AG20443 (cell line): Measurements from ENCODE around the gene GNAQ.
"Not testable (repeated sequence)": the region's sequence is repeated elsewhere in the genome, so short reads cannot be mapped to it uniquely, and the experiment has no call there.

ENCODE experiments used
- DNase-seq: peaks from one replicate; pipeline ENCODE4 v3.0.0; 2012; ENCODE audit warnings: low spot score, mixed read lengths

GNAQ gene

DNA sequence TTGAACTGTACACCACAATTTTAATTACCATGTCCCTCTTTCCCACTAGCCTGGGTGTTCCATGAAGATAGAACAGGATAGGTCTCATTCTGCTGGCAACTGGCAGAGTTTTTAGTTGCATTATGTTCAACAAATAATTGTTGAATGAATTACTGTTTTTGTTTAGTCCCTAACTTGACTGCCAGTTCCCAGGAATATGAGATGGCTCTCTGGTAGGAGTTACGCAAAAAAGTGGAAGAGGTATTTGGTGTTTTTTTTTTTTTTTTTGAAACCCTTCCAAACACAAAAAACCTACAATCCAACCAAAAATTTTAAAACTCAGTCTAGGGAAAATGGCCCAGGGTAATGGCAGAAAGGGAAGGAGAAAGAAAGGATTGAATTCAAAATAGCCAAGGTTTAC lies 153.6 kb downstream of the GNAQ start:
- no peak for DNase-seq

DNA sequence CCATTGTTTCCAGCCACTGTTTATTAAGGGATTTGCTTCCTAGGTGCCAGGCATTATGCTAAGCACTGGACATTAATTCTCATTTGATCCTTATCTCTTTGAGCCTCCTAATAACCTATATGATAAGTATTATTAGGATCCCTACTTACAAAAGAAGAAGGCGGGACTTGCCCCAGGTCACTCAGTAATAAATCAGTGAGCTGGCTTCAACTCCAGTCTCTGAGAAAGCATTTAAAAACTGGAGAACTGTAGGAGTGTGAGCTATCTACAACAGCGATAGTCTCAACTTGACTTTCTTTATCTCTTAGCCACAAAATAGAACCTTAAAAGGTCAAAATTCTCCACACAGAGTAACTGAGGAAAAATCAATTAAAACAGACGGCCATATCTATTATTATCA lies 155.0 kb downstream of the GNAQ start:
- no peak for DNase-seq

DNA sequence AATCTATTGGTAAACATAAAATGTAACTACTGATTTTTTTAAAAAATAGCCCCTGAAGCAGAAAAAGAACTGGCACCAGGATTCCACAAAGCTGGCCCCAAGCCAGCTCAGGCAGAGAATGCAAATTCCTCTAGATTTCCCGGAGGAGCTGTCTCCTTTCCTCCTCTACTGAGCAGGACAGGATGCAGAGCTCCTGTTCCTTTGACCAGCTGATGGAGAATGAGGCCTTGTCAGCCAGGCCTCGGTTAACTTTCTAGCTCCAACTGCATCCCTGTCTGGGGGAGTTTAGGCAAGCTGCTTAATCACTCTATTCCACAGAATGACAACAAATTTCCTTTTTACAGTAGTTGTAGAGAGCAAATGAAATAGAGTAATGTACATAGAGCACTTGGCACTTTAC lies 155.5 kb downstream of the GNAQ start:
- peak; percentile 28 for DNase-seq

DNA sequence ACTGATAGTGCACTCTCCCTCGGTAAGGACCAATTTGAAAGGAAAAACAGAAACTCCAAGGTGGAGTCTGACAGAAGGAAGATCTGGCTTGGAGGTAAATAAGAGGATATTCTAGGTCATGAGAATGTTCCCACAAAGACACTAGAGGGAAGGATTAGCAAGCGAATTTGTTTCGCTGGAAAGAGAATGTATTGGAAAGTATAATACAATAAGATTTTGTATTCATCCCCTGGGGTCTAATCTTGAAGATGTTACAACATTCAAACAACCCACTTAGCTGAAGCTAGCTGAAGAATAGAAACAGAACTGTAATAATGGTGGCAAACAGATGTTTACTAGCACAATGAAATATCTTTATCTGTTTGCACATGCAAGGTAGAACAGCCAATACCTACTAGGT lies 158.7 kb downstream of the GNAQ start:
- no peak for DNase-seq

DNA sequence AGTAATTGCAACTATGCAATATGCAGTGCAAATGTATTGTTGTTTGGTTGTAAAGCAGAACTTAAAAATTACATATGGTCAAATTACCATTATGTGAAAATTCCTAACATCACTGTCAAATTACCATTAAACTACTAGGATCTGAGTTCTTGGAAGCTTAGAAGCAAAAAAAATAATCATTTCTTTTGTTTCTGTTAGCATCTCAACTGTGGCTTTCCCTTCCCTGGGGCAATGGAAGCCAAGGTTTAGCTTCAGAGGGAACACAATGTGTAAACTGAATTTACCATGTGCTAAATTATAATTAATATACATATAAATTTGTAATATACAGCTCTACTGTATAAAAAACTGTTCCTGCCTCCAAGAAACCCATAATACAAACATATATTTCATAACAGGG lies 159.4 kb downstream of the GNAQ start:
- DNase-seq = no peak

DNA sequence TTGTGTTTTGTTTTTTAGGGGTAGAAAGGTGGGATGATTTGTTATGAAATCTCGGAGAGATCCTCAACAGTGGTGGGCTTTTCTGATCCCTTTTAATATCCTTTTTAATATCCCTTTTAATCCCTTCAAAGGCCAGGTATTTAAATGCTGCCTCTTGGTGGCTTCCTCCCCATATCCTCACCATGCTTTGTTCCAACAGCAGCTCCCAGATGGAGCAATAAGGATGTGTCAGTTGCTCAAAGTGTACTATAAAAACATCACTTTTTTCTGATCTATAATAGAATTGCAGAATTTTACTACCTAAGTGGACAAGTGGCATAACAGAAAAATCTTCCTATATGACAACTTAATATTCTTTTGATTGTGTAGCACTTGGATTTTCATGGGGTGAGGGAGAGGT lies 160.1 kb downstream of the GNAQ start:
- no peak for DNase-seq

DNA sequence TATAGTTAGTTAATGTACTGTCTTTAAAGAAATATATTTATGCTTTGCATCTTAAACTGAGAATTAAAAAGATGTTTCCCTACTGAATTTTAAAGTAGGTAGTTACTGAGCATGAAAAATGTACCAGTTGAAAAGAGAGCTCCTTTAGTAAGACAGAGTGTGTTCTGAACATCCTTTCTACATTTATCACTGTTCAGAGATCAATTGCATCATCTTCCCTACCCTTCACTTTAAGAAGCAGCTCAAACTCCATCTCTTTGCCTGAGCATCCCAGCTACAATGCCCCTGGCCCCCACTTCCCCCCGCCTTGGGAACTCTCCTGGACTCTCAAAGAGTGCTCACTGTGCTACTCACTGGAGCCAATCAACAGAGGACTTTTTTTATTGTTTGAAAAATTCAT lies 164.7 kb downstream of the GNAQ start:
- DNase-seq = no peak

DNA sequence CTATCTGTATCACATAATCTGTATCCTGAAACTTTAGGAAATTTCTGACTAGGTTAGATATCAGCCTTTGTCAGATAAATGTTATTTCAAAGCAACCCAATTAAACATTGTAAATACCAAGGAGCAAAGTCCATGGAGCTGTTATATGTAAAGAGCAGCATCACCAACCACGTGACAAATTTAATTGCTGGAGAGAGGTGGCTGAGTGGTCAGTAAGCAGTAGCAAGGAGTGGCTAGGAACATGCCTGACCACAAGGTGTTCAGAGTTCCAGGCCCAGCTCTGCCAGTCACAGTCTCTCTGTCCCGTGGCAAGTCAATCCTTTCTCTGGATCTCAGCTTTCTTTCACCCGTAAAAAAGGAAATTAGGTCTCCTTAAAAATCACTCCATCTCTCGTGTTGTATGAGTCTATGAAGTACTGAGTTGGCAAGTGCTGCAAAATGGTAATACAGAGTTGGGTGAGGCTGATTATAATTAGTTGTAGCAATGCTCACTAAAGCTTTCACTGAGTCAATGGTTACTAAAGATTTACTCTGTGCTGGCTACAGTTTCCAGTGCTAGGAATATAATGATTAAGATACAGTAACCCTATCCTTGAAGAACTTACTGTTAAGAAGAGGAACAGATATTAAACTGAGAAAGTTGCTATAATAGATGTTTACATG lies 166.1 kb downstream of the GNAQ start:
- no peak for DNase-seq

DNA sequence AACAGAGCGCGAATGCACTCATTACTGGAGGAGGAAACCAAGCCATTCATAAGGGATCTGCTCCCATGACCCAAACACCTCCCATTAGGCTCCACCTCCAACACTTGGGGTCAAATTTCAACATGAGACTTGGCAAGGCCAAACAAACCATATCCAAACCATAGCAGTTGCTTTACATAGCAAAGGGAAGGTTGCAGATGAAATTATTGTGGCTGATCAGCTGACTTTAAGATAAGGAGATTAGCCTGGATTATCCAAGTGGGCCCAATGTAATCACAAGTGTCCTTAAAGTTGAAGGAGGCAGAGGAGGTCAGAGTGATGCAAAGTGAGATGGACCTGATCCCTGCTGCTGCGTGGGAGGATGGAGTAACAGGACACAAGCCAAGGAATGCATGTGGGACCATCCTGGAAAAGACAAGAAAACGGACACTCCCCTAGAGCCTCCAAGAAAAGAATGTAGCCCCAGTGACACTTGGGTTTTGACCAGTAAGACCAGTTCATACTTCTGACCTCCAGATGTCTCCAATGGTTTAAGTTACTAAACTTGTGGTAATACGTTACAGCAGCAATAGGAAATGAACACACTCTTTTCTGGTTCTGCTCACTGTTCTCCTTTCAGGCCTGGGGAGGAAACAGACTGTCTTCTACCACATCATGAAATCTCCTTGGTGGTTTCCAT lies 167.3 kb downstream of the GNAQ start:
- DNase-seq = no peak

DNA sequence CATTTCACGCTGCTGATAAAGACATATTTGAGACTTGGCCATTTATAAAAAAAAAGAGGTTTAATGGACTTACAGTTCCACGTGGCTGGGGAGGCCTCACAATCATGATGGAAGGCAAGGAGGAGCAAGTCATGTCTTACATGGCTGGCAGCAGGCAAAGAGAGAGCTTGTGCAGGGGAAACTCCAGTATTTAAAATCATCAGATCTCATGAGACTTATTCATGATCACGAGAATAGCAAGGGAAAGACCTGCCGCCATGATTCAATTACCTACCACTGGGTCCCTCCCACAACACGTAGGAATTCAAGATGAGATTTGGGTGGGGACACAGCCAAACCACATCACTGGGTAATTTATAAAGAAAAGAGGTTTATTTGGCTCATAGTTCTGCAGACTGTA lies 168.0 kb downstream of the GNAQ start:
- not testable (repeated sequence) for DNase-seq

DNA sequence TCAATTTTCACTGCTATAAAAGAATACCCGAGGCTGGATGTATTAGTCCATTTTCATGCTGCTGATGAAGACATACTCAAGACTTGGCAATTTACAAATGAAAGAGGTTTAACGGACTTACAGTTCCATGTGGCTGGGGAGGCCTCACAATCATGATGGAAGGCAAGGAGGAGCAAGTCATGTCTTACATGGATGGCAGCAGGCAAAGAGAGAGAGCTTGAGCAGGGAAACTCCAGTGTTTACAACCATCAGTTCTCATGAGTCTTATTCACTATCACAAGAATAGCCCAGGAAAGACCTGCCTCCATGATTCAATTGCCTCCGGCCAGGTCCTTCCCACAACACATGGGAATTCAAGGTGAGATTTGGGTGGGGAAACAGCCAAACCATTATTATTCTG lies 170.7 kb downstream of the GNAQ start:
- DNase-seq = not testable (repeated sequence)

DNA sequence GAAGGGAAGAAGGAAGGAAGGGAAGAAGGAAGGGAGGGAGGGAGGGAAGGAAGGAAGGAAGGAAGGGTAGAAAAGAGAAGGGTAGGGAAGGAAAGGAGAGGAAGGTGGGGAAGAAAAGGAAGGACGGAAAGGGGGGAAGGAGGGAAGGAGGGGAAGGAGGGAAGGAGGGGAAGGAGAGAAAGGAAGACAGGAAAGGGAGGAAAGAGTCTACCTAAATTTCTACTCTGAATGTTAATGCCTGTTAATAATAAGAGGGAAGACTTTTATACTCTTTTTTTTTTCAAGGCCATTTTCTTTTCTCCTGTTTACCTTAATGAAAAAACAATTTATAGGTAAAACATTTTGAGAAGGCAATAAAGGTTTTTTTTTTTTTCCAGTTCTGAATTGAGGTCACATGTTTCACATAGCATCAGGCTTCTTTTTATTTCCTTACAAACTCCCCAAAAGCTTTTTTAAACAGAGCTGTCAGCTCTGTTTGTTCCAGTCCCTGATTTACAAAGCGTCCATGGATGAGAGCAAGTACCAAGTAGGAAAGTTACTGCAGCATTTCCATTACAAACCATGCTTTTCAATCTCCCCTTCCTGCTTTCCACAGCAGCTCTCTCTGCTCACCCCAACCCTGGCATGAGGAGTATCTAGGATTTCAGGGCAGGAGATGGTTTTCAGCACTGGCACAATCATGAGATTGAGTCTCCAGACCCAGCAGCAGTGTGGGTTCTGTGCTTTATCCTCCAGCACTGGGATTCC lies 173.9 kb downstream of the GNAQ start:
- no peak for DNase-seq

DNA sequence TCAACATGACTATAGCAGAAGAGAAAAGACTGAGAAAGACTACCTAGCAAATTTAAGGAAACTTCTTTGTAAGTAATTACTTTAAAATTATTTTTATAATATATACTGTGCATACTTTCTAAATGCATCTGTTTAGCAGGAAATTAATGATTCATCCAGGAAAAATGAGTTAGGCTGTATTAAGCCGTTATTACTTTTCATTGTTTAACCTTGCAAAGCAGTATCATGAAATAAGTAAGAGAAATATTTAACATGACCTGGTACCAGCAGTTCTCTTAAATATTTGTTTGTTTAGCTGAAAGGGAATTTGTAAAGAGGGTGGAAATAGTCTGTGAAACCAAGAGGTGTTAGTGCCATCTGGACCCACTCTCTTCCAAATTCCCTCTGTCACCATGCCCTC lies 175.0 kb downstream of the GNAQ start:
- no peak for DNase-seq

DNA sequence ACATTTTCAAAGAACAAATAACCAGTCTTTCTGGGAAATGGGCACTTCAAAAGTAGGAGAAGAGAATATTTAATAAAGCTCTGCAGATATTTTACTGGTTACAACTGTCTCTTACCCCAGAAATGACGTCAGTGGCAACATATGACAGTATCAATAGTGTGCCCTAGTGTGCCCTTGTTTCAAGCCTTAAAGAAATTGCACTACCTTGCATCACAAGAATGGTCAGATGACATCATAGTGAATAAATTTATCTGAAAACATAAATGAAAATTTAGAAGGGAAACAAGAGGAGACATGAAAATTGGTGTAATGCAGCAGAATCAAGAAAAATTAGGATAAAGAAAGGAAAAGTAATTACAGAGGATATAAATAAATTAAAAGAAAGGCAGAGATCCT lies 176.7 kb downstream of the GNAQ start:
- no peak for DNase-seq

DNA sequence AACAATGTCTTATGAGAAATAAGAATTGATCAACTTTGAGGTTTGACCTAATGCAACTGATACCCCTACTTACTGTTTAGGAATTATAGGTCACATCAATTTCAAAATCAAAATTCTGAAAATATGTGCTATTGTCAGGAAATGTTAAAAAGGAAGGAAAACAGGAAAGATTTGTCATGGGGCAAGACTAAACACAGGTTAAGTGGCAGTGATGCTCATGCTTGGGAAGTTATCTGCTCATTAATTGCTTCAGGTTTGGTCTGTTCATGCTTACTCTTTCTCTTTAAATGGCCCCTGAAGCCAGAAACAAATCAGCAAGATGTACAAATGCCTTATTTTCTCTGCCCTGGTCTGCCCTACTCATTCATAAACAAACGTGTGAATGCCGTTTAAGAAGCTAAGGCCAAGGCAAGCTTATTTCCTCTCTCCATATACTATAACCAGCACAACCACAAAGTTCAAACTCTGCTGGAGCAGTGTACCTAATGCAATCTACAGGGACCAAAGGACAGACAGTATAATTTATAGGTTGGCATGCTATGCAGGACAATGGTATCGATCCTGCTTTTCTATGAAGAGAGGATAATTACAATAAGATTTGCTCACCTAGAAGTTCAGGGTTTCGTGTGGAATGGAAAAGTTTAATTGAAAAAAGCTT lies 177.2 kb downstream of the GNAQ start:
- no peak for DNase-seq

DNA sequence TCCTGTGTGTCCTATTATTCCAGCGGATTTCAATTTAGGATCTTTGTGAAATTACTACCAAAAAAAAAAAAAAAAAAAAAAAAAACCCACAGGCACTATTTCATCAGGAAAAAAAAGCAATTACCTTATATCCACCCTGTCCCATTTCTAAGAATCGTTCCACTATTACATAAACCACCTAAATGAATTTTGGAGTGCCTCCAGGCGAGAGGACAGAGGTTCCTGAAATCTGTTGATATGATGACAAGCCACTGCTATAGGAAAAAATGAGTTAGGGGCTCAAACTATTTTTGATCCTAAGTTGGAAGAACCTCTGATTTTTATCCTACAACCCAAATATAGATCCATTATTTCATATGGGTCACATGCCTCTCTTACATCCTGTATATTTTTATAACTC lies 177.9 kb downstream of the GNAQ start:
- no peak for DNase-seq

DNA sequence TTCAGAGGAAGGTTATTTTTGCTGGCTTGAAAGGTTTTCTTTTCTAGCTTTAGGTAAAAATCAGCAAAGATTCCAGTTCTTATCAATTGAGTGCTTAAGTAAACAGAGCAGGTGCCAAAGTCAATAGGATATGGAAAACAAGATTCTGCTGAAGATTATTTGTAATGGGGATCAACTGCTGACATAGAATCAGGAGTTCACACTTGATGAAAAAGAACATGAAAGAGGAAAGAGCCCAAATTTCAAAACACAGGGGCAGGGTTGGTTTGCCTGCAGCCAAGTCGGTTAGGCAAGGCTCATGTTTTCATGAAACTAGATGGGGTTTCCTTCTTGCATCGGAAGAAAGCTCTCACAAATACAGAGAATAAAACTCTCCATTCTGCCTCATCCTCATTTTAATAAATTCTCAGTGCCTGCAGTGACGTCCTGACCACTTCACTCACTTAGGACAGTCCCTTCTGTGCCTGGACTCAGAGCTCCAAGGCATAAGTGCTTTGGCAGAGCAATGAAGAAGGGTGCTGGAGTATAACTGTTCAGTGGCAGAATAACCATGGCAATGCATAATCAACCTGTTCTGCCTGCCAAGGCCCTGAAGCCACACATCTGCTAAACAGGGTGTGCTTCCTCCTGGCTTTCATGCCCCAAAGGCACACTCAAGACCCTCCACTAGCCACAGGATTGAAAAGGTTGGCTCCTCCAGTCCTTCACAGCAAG lies 179.6 kb downstream of the GNAQ start:
- no peak for DNase-seq

DNA sequence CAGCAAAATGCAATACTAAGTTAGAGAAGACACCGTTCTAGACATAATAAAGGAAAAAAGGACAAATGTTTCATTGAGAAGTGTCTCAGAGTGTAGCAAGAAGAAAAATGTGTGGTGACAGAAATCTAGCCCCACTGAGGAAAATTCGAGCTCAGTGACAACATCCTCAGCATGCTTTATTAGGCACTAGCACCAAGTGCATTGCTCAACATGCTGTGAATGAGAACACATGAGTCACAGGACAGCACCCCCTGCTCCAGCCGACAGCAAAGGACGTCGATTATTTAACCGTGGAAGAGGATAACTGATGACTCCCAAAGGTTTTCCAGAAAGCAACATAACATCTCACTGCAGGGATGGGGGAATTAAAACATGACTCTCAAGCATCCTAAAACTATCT lies 182.7 kb downstream of the GNAQ start:
- peak; percentile 94 for DNase-seq

DNA sequence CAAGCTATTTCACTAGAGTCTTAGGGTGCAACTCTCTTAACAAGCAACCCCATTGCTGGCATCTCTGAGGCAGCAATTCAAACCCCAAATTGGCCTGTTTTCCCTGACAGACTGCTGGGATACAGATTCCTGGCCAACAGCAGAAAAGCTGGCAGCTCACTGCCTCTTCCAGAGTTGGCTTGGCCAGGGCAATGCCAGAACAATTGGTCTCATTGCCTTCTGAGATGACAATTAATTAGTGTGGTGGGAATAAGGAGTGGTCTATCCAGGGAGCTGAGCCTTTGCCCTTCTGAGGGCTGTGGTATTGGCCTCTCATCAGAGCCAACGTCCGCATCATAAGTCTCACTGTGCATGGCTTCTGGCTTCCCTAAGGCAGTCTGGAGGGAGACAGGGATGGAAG lies 183.2 kb downstream of the GNAQ start:
- DNase-seq = peak; percentile 29

DNA sequence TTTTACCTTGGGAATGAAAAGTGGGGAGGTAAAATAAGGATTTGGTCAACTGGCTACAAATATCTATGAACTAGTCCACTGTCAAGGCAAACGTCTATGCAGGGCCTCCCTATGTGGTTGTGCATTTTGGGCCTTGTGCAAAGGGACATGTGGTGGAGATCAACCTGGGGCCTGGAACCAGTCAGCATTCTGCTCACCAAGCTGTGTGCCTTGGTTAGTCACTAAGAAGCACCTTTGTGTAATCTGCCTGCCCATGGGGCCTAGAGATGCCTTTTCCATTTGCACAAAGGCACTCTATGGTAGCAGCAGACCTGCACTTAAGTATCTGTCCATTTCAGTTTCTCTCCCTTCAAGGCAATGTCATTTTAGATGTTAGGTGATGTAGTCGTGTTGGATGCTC lies 184.0 kb downstream of the GNAQ start:
- no peak for DNase-seq

DNA sequence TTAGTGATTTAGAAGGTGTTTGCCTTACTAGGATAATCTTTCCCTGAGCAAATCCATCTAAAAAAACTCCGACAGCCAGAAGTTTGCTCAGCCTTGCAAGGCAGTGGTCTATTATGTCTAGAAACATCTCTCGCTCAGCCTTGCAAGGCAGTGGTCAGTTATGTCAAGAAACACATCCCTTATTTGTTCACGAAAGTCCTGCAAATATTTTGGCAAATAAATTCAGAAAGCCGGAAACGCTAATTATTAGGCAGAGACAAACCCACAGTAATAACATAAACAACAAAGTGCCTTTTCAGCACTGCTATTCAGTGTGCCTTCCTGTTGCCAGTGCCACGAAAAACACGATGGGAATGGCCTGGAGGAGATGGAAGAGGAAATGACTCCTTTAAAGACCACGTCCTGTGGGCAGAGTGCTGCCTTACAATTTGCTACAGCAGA lies 184.5 kb downstream of the GNAQ start:
- no peak for DNase-seq

DNA sequence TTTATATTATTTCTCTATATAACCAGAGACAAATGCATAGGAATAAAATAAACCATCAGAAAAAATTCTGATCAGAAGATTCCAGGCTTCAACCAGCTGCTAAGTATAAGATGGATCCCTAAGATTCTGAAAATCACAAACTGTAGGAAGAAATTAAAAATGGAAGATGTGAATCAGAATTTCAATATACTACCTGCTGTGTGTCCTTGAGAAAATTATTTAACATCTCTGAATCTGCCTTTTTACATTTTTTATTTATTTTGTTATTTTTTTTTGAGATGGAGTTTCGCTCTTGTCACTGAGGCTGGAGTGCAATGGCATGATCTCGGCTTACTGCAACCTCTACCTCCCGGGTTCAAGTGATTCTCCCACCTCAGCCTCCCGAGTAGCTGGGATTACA lies 187.2 kb downstream of the GNAQ start:
- no peak for DNase-seq
